NCI-H526 (cell line): Measurements from ENCODE around the gene GALNT9.

Experiments
- DNase-seq, 2 experiments: peaks; one replicate each; lab custom pipeline; 2025; lab: John Stamatoyannopoulos, UW

GALNT9 gene

DNA sequence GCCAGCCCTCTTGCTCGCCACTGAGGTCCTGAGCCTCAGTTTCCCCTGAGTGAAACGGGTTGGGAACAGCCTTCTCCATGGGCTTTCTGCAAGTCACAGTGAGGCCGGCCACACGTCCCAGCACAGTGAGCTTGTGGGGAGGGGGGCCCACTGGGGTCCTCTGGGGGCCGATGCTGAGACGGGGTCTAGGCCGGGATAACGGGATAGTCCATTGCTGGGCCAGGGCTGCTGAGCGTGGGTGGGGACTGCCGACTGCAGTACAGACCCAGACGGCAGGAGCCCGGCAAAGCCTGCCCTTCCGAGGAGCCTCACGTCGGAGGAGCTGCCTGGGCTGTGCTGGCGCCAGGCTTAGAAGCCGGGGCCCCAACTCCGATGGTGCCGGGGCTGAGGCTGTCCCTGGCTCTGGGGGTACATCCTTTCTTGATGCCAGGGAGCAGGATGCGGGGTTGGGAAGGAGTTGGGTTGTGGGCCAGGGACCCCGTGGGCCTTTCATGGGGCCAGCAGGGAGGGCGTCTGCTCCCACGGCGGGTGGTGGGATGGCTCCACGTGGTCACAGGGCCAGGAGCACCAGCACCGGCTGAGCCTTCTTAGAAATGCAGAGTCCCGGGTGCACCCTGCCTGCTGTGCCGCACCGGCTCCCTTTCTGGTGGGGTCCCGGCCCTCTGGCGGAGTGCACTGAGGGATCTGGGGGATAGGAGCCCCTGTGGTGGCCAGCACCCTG lies 160.9 kb downstream of the GALNT9 start:
- DNase-seq = no peak

GRCh38 chr12:132167611-132168310 lies 161.6 kb downstream of the GALNT9 start:
- no peak for DNase-seq

GRCh38 chr12:132166801-132167591 lies 162.4 kb downstream of the GALNT9 start:
- no peak for DNase-seq

DNA sequence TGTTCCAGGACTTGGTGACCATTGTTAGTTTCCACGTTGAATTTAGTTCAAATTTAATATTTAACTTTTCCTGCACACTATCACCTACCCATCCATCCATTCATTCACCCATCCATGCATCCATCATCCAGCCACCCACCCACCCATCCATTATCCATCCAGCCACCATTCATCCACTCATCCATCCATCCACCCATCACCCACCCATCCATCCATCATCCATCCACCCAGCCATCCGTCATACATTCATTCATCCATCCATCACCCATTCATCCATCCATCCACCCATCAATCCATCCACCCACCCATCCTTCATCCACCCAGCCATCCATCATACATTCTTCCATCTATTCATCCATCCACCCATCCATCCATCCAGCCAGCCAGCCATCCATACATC lies 163.3 kb downstream of the GALNT9 start:
- no peak for DNase-seq

DNA sequence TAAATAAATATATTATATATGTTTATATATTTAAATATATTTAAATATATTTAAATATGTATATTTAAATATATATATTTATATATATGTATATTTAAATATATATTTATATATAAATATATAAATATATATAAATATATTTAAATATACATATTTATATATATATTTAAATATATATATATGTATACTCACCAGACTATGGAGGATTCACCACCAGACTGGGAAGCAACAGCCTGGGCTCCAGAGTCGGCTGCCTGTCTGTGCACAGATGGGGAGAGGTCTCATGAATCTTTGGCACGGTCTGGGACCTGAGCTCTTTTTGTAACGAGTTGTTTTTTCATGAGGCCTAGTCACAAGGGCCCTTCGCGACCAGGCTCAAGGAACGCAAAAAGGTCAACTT lies 163.8 kb downstream of the GALNT9 start:
- no peak for DNase-seq

DNA sequence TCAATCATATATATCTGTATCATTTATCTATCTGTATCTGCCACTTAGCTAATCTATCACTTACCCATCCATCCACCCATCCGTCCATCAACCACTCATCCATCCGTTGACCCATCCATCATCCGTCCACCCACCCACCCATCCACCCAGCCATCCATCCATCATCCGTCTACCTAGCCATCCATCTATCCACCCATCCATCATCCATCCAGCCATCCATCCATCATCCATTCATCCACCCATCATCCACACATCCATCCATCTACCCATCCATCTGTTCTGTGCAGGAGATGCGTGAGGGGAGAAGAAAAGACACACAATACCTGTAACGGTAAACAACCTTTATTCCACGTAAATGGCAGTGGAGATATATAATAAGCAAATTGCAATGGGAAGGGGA lies 165.0 kb downstream of the GALNT9 start:
- DNase-seq = no peak

- DNase-seq = no peak
These were observed 165.5 kb downstream of the GALNT9 start for GRCh38 chr12:132163911-132164288.

- no peak for DNase-seq
These were observed 166.1 kb downstream of the GALNT9 start for GRCh38 chr12:132163041-132163910.

DNA sequence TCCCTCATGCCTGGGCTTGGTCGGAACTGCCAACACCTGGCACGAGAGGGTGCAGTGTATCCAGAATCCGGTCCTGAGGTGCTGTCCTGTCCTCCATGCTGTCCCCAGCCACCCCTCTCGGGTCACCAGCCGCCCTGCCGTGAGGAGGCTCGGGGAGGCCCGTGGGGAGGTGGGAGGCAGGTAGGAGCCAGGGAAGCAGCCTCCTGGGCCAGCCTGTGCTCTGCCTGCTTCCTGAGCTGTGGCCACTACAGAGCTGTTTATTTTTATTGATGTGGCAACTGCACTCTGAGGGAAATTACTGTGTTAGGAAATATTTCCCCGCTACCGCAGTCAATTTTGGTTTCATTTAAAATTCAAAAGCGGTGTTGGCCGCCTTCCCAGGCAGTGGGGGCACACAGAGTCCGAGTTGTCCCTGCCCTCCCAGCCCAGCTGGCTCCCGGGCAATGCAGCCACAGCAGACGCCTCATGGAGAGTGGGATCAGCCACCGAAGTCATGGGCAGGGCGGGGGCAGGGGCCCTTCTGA lies 166.8 kb downstream of the GALNT9 start:
- peak in 1 of 2 experiments; percentile 30 for DNase-seq

GRCh38 chr12:132161796-132162507 lies 167.4 kb downstream of the GALNT9 start:
- DNase-seq = no peak

GRCh38 chr12:132161036-132161781 lies 168.2 kb downstream of the GALNT9 start:
- no peak for DNase-seq

DNA sequence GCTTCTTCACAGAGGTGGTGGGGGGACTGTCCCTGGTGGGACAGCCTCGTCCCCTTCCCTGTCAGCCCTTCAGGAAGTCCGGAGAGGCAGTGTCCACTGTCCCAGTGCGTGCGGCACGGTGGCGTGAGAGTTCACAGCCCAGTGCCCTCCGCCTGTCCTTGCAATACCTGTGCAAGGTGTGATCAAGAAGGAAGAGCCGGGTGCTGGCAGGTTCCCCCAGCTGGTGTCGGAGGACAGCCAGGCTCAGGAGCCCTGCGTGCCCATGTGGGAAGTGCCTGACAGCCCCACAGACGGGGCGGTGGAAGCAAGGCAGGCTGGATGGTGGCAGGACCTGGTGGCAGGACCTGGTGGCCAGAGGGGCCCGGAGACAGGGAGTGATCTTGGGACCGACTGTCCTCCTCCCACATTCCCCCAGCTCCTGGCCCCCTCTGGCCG lies 168.8 kb downstream of the GALNT9 start:
- DNase-seq = no peak

GRCh38 chr12:132160016-132160415 lies 169.4 kb downstream of the GALNT9 start:
- no peak for DNase-seq

GRCh38 chr12:132159555-132160003 lies 169.8 kb downstream of the GALNT9 start:
- DNase-seq = no peak

GRCh38 chr12:132158677-132159554 lies 170.5 kb downstream of the GALNT9 start:
- DNase-seq = peak in 1 of 2 experiments; percentile 44

DNA sequence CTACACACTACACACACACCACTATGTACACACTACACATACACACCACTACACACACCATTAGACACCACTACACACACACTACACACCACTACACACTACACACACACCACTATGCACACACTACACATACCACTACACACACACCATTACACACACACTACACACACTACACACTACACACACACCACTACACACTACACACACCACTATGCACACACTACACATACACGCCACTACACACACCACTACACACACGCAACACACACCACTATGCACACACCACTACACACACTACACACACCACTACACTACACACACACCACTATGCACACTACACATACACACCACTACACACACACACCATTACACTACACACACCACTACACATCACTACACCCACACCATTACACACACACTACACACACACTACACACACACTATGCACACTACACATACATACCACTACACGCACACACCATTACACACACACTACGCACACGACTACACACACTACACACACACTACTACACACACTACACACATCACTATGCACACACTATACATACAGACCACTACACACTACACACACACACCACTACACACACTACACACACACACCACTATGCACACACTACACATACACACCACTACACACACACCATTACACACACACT lies 171.5 kb downstream of the GALNT9 start:
- no peak for DNase-seq

DNA sequence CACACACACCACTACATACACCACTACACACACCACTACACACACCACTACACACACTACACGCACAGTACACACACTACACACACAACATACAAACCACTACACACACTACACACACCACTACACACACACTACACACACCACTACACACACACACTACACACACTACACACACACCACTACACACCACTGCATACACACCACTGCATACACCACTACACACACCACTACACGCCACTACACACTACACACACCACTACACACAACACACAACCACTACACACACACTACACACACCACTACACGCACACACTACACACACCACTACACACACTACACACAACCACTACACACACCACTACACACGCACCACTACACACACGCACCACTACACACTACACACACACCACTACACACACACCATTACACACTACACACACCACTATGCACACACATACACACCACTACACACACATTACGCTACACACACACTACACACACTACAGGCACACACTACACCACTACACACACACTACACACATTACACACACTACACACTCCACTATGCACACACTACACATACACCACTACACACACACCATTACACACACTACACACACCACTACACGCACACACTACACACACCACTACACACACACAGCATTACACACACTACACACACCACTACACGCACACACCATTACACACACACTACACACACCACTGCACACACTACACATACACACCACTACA lies 172.6 kb downstream of the GALNT9 start:
- no peak for DNase-seq
